Glomerular endothelial cell (primary cell): ENCODE results near the gene TNFRSF1B. TPM values are rescaled to one million over a fixed set of nuclear protein-coding genes. Genes with fewer than 3 reads are reported as not detected.
A peak's percentile ranks its signal among the peaks of the same experiment; 100 is the strongest.

ENCODE experiments used
- DNase-seq: peaks from one replicate; pipeline ENCODE4 v3.0.0-alpha.2; 2011; ENCODE audit warnings: low read depth, low spot score; ENCODE audit errors: extremely low read depth
- total RNA-seq: library from RNA; depleted of rRNA; stranded (reverse); fragments of >200 nt; gene quantifications from 2 replicates; pipeline ENCODE4 v1.2.3, GENCODE V29; 2015

TNFRSF1B gene
- total RNA-seq, 1 donor from 2014 or later: 31.9 TPM

DNA sequence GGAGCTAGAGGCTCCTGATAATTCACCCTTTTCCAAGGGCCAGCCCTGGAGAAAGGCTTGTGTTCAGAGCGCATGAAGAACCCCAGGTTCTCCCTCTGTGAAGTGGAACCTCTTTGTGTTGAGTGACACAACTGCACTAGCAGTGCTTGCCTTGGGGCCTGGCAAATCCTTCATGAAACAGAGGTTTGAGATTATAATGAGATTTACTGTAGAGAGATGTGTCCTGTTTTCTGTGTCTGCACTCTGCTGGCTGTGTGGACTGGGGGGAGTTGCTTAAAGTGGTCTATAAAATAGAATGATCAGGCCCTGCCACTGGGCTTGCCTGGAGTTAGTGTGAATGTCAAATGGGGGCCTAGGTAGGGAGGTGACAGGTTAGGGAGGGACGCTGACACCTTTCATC, 11.5 kb upstream of the TNFRSF1B start:
- DNase-seq: no peak

DNA sequence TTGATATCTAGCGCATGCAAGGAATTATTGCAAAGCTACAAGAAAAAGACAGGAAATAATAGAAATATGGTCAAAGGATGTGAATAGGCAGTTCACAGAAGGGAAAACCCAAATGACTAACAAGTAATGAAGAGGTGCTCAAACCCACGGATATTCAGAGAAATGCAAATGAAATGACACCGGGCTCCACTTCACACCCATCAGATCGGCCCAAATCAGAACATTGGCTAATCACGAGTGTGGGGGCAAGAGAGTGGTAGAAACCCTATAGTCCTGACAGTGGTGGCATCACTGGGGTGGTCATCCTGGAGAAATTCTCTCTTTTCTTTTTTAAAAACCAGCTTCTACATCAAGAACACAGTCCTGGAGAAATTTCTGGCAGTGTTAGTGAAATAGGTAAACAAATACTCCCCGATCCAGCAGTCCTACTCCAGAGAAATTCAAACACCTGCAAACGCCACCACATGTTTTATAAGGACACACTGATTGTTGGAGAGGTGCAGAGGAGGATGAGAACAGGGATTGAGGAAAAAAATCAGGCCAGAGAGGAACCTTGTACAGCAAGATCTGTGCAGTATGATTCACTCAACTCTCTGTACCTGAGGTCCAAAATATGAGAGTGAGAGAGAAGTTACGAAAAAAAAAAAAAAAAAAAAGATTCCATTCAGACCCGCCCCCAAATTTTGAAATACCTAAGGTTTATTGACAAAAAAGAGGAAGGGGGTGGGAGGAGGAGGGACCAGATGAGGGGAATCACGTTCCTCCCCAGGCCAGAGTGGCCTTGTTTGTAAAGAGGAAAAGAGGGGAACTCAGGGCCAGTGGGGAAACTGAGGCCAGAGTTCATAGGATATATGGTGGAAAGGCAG, 9.2 kb upstream of the TNFRSF1B start:
- DNase-seq: no peak

DNA sequence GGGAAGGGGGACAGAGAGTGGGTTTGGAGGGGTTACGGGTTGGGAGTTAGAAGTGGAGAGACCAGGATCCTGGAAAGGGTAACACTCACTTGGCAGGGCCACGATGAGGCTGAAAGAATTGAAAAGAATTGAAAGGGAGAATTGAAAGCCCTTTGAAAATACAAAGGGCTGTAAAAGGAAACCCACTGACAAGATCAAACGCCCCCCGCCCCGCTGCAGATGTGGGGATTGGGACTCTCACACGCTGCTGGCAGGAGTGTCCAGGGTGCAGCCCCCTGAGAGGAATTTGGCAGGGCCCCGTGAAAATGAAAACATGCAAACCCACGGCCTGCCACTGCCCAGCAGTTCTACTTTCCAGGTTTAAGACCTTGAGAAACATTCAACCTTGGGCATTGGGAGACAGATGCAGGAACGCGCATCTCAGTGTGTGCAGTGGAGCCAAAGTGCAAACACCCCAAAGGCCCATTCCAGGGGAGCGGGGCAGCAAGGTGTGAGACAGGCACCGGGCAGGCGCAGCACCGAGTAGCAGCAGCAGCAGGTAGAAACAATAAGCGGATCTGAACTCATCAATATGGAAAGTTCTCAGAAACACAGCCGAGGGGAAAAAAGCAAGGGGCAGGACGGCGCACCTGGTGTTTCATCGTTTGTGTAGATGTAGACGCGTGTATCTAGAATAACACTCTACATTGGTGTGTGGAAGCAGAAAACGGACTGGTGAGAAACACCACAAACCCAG, 8.3 kb upstream of the TNFRSF1B start:
- no peak for DNase-seq

DNA sequence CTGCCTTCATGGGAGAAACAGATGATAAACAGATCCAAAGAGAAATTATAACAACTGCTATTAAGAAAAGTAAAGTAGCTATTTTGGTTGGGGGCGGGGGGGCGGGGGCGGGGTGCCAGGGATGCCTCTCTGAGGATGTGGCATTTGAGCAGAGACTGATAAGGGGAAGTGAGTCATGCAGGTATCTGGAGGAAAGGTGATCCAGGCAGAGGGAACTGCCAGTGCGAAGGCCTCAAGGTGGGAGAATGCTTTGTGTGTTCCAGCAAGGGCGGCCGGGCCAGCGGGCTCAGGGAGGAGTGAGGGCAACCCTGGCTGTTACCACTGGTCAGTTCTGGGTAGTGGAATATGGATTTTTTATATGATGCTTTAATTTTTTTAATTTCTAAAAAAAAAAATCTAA, 7.0 kb upstream of the TNFRSF1B start:
- no peak for DNase-seq

DNA sequence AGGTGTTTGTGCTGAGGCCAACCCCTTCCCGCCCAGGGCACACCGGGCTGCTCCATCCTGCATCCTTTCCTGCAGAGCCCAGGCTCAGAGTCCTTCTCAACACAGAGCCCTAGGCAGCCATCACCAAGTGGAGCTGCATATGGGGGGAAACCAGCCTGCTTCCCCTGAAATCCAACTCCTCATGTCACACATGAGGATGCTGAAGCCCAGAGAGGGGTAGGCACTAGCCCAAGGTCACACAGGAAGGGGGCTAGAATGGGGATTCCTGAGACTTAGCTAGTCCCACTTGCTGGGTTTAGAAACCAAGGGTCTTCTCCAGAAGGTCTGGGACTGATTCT, 5.5 kb upstream of the TNFRSF1B start:
- DNase-seq: no peak

GRCh38 chr1:12161662-12162458, 4.9 kb upstream of the TNFRSF1B start:
- DNase-seq: peak; percentile 68

- no peak for DNase-seq
Observed at GRCh38 chr1:12162459-12163137, 4.2 kb upstream of the TNFRSF1B start.

DNA sequence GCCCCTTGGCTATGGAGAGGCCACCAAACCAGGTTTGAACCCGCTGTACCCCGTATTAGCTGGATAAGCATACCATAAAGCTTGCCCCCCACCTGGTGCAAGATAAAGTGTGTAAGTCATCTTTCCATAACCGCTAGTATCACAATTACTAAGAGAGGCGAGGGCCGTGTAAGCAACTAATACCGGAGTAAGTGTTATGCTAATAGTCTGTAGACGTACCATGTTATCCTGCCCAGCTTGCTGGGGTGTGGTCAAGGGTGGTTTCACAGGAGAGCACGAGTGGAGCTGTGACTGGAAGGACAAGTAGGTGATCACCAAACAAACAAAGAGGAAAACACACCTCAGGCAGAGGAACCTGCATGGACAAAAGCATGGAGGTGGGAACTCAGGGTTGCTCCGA, 3.6 kb upstream of the TNFRSF1B start:
- no peak for DNase-seq

GRCh38 chr1:12164210-12164609, 2.6 kb upstream of the TNFRSF1B start:
- no peak for DNase-seq

GRCh38 chr1:12165342-12165741, 1.4 kb upstream of the TNFRSF1B start:
- no peak for DNase-seq

GRCh38 chr1:12167493-12168429, 970 bp downstream of the TNFRSF1B start:
- DNase-seq: no peak

- no peak for DNase-seq
Observed at GRCh38 chr1:12168451-12169160, 1.8 kb downstream of the TNFRSF1B start.

DNA sequence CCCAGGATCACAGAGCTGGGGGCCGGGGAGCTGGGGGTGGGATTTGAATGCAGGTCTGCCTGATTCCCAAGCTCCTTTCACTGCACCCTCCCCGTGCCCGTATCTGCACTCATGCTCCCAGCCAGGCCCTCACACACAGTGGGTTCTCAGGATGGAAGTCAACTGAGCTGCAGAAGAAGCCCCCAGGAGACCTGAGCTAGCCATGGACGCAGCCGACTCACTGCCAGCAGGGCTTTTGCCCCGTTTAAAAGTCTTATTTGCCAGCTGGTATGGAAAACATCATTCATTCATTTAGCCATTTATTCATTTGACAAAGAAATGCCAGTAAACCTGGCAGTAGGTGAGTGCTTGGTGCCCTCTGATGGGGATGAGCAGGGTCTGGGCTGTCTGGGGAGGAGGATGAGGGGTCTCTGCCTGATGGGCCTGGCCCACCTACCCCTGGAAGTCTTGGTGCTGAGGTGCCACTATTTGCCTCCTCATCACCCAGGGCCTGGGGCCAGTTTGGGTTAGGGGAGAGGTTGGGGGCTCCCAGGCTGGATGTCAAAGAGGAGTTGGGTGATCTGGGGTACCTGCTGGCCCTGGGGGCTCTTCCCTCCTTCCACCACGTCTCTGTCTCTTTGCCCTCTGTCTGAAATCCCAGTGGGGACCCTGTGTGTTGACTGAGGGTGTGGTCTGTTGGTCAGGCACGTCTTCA, 2.8 kb downstream of the TNFRSF1B start:
- no peak for DNase-seq

DNA sequence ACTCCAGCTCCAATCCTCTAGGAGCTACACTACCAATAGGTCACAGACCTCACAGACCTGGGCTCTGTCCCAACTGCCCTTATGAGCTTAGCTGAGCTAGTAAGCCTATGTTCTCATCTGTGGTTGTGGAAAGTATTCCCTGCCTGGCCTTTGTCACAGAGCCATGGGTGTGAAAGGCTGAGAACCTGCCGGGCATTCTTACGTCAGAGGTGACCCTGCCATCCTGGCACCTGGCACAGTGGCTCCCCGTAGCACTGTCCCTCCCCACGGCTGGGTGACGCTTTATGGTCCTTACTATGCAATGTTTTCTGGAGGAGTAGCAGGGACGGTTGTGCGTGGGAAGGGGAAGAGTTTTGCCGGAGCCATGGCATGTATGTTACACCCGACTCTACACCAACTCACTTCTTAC, 3.5 kb downstream of the TNFRSF1B start:
- DNase-seq: no peak

- DNase-seq: no peak
Observed at GRCh38 chr1:12171206-12172041, 4.6 kb downstream of the TNFRSF1B start.

DNA sequence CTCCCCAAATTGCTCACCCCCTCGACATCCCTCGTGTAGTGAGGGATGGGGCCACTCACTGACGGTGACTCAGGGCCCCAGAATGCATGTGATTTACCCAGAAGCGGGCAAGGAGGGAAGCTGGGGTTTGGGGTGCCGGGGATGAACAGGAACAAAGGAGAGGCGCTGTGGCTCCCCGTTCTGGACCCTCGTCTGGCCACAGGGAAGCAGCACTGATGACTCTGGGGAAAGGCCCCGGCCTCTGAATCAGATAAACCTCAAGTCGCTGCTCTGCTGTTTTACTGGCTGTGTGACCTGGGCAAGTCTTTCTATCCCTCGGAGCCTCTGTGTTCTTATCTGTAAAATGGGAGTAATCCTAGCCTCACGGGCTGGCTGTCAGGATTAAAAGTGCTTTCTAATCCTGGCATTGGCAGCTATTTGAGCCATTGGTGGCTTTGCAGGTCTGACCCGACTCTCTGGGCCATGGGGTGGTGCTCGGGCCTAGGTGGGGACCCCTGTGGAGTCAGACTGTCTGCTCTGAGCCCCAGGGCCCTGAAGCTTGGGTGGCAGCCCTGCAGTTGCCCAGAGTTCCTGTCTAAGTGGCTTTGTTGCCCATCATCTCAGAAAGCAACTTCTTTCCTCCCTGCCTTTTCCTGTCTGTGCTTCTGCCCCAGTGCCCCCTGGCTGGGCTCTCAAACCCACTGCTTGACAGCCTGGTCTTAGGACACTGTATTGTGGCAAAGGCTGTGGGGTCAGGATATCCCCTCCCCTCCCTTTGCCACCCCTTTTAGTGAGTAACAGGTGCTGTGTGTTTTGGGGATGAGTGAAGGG, 5.5 kb downstream of the TNFRSF1B start:
- no peak for DNase-seq

- DNase-seq: no peak
Observed at GRCh38 chr1:12173041-12173509, 6.3 kb downstream of the TNFRSF1B start.
